HG03439 (cell line): ENCODE results near the gene MOB3B.

ENCODE experiments used
- ATAC-seq: cut with Tn5 transposase; IDR thresholded peaks from one replicate; pipeline ENCODE4 v1.9.1; 2021; ENCODE audit warnings: mild to moderate bottlenecking, moderate library complexity; ENCODE audit not compliant: unreplicated experiment

The MOB3B gene

DNA sequence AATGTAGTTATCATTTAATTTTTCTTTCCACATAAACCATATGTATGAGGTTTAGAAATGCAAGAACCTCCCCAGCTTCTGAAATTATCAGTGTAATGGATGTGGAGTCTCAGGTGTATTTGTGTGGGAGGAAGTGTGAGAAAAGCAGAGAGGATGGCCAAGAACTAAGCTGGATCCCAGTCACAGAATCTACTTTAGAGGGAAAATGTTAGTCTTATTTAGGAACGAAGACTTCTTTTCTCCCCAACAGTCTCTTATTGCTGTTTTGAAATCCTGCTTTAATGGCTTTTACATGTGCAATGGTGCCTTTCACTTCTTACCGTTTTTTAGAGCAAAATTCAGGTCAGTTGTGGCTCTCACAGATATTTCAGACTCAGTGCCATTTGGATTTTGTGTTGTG is 235.6 kb downstream of the MOB3B start:
- no peak for ATAC-seq

DNA sequence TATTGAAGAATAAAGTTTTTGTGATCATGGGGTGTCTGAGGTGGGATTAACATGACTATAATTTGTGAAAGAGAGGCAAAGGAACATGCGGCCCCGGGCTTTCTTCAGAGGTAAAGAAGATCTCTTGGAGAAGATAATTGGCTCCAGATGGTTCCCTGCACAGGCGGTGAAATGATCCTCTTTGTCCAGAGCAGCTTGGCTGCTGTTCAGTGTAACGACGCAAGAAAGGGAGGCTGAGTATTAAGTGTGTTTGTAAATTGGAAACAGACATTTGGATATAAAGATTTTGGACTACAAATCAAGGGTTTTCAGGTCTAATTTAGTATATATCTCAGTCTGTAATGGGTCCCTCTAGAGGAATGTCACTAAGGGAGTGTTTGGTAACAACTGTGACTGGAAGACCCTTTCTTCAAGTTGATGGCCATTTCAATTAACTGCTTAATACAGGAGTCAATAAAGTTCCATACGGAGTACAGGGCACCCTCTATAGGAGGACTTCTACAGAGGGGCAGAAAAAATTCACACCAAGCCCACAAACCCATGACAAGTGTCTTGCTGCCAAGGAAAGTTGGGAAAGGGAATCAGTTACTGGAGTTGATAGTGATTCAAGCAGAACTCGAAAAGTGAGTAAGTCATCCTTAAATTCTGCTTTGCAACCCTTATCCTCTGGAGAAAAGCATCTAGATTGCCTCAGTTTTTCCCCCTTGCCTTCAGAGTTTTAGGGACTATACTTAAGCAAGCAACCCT is 236.8 kb downstream of the MOB3B start:
- no peak for ATAC-seq

DNA sequence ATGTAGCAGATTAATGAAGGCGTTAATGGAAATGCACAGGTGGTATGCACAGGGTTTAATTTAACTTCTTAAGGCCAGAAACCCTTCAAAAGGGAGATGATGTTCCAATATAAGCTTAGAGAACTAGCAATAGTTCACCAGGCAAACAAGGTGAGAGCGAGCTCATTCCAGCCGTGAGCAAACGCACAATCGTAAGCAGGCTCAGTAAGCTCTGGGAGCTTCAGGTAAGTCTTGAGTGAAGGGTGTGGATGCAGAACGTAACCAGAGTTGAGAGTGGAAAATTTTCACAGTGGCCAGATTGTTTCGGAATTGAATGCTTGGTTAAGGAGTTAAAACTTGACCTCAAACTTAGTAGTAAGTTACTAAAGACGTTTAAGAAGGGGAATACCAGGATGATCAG is 238.3 kb downstream of the MOB3B start:
- no peak for ATAC-seq

DNA sequence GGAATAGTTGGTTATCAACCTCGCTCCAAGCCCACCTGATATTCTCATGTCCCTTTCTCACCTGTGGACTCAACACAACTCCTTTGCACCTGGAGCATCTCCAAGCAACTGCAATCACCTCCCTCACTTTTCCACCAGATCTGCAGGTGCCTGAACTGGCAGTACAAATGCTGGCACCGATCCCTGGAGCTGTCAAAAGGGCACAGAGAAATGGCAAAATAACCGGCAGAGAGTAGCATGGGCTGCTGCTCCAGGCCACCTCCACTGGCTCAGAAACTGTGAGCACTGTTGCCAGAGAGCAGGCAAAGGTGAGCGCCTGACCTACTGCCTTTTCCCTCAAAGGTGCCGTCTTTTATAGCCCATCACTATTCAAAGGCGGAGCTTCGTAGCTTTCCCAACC is 247.3 kb downstream of the MOB3B start:
- ATAC-seq = no peak

DNA sequence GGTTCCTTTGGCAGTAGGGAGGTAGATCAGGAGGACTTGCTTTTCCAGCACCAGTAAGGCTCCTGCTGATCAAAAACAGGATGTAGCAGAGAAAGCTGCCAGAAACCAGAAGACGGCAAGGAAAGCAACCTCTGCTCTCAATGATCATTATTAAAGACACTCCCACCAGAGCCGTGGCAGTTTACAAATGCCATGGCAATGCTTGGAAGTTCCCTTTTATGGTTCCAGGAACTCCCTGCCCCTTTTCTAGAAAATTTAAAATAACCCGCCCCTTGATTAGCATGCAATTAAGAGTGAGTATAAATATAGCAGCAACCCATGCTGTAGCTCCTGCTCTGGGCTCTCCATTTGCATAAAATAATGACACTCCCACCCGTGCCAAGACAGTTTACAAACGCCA is 248.8 kb downstream of the MOB3B start:
- ATAC-seq = no peak

DNA sequence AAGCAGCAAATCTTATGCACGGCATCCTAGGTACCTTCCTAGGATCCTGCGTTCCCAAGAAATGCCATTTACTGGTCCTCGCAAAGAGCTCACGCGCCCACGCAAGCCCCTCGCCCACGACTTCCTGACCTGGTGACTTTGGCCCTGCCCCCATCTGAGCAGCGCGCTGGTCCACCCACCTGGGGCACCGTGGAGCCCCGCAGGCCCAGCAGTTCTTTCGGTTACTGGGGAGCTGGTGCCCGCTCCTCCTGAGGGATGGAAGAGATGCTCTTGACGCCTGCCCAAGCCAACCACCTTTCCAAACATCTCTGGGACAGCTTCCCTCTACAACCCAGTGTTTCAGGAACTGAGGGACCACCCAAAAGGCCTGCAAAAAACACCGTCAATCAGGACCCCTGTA is 249.4 kb downstream of the MOB3B start:
- no peak for ATAC-seq

DNA sequence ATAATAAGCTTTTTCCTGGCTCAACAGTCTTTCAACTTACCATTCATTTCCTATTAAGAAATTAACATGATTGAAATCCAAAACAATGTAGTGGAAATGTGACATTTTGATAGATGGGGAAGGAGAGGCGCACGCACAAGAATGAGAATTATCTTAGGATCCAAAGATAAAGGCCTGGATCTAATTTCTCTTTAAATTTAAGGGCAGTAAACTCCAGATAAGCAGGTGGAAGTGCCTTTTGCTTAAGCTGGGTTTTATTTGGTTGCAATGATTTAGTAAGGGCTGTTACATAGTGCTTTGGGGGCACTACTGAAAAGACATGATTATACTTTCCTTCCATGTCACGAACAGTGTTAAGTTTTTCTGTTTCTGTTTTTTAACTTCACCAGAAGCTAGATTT is 250.0 kb downstream of the MOB3B start:
- no peak for ATAC-seq

DNA sequence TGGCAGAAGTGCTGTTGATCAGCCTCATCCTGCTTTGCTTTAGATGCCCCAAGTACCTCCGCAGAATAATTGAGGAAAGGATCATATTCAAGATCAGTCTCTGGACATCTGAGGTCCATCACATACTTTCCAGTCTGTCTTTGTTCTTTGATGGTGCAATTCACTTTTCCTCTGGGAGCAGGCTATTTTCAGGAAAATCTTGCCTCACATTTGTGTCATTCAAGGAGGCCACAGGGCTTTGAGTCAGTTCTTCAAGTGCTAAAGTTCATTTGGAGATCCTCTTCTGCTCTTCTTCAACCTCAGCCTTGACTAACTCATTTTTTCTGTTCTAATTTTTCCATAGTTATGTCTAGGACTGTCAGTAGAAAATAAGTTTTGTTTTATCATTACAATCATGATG is 251.2 kb downstream of the MOB3B start:
- no peak for ATAC-seq

DNA sequence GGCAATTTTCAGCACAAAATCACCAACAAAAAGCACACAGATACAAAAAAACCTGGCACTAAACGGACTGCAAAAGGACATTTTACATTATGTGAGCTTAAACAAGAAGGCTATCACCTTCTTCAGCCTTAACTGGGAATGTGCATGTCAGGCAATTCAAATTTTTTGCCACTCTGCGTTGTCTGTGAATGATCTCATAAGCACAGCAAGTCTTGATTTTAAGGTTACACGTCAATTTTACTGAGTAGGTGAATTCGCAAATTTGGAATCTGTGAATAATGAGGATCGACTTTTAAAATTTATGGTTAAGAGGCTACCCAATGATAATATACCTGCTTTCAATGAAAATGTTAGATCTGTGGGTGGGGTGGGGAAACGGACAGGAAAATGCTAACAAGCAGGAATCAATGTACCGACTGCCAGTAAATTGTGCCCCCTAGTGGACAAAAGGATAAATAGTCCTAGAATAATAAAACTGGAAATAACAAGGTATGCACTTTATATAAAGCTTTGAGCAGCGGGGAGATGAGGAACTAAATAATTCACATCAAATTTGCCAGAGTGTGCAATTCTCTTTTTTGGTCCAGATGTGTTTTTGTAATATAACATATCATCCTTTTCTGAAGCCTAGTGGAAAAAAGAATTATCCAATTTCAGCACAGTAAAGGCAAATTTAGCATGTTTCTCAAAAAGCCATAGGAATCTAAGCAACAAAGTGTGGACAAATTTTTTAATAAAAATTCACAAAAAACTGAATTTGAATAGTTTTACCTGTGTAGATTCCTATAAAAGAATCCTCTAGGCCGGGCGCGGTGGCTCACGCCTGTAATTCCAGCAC is 253.2 kb downstream of the MOB3B start:
- ATAC-seq = no peak
